ENCODE measurements around the gene PCSK1N. TPM values are rescaled to one million over a fixed set of nuclear protein-coding genes. Genes with fewer than 3 reads are reported as not detected.
A peak's percentile ranks its signal among the peaks of the same experiment; 100 is the strongest.

Gene PCSK1N
- total and polyA plus RNA-seq, 2 of the 13 experiments (the other 11 are each of a cell fraction or from before 2014, with no cell fraction given) = 4.5 to 14.0 TPM

- TF ChIP-seq ZNF687 (CRISPR knock-in tag; IDR thresholded peaks at IDR 0.05) (peak; percentile 71), RARA (CRISPR knock-in tag; IDR thresholded peaks at IDR 0.05) (no peak), ZBTB2 (CRISPR knock-in tag; IDR thresholded peaks at IDR 0.05; ENCODE audit: low read depth) (no peak), CHCHD3 (CRISPR knock-in tag; IDR thresholded peaks at IDR 0.05) (no peak), ZNF136 (CRISPR knock-in tag; IDR thresholded peaks at IDR 0.05; ENCODE audit: low read depth) (no peak), ZNF205 (CRISPR knock-in tag; IDR thresholded peaks at IDR 0.05) (0 out of 2 replicates have a peak, but pooled peaks have one; percentile 22), MIXL1 (CRISPR knock-in tag; IDR thresholded peaks at IDR 0.05) (peak; percentile 14; the same call in 1 of the 2 replicates), SMC3 (IDR thresholded peaks at IDR 0.05; ENCODE audit: low read length) (no peak), ZNF549 (CRISPR knock-in tag; IDR thresholded peaks at IDR 0.05) (no peak), ZNF101 (CRISPR knock-in tag; IDR thresholded peaks at IDR 0.05; ENCODE audit: borderline replicate concordance, low read depth) (no peak), JUN (CRISPR knock-in tag; IDR thresholded peaks at IDR 0.05) (no peak), THRA (CRISPR knock-in tag; IDR thresholded peaks at IDR 0.05; ENCODE audit: borderline replicate concordance) (no peak), ERF (CRISPR knock-in tag; IDR thresholded peaks at IDR 0.05) (no peak), ZNF589 (CRISPR knock-in tag; conservative IDR thresholded peaks at IDR 0.05) (no peak), TIGD3 (CRISPR knock-in tag; IDR thresholded peaks at IDR 0.05; ENCODE audit: borderline replicate concordance) (no peak), ZSCAN30 (CRISPR knock-in tag; IDR thresholded peaks at IDR 0.05) (no peak), FOXO1 (CRISPR knock-in tag; IDR thresholded peaks at IDR 0.05) (no peak), SYNCRIP (IDR thresholded peaks at IDR 0.05; ENCODE audit: insufficient read depth, low read depth, low read length) (no peak), ZNF790 (CRISPR knock-in tag; IDR thresholded peaks at IDR 0.05; ENCODE audit: borderline replicate concordance) (no peak), TBP (CRISPR knock-in tag; IDR thresholded peaks at IDR 0.05) (no peak), GABPA (IDR thresholded peaks at IDR 0.05; ENCODE audit: low read depth, low read length) (no peak), GABPA (CRISPR knock-in tag; IDR thresholded peaks at IDR 0.05; ENCODE audit: low read depth) (no peak; the same call in 1 of the 2 replicates), RFX3 (CRISPR knock-in tag; IDR thresholded peaks at IDR 0.05) (no peak), ZNF891 (CRISPR knock-in tag; IDR thresholded peaks at IDR 0.05) (no peak)
These were observed 33.9 kb downstream of the PCSK1N start, which contains the start of gene HDAC6 (continued) for GRCh38 chrX:48801280-48802088.
